Esophagus (tissue), 2 donors: Measurements from ENCODE around the gene OR5B3. TPM values are rescaled to one million over a fixed set of nuclear protein-coding genes. Genes with fewer than 3 reads are reported as not detected.

ENCODE experiments used
- H3K27ac ChIP-seq, 2 donors: one replicate each; pipeline ENCODE4 v1.5.1; 2013; ENCODE audit warnings: low read depth in 2 of 2, mild to moderate bottlenecking in 2 of 2, inconsistent platforms in 1 of 2, low read length in 1 of 2, moderate library complexity in 1 of 2
- H3K27me3 ChIP-seq, 2 donors: one replicate each; pipeline ENCODE4 v1.6.1; 2013; ENCODE audit warnings: low read length in 2 of 2, control low read depth in 1 of 2, mild to moderate bottlenecking in 1 of 2; ENCODE audit not compliant: insufficient read depth in 2 of 2, control insufficient read depth in 1 of 2
- H3K36me3 ChIP-seq, 2 donors: one replicate each; pipeline ENCODE4 v1.6.1; 2013; ENCODE audit warnings: low read length in 1 of 2; ENCODE audit not compliant: control insufficient read depth in 2 of 2, insufficient read depth in 2 of 2
- H3K4me1 ChIP-seq, 2 donors: one replicate each; pipeline ENCODE4 v1.6.1; 2013; ENCODE audit warnings: low read length in 1 of 2; ENCODE audit not compliant: control insufficient read depth in 2 of 2, insufficient read depth in 2 of 2
- H3K4me3 ChIP-seq, 2 donors: one replicate each; pipeline ENCODE4 v1.5.1; 2013; ENCODE audit warnings: low read length in 2 of 2, mild to moderate bottlenecking in 2 of 2, low read depth in 1 of 2, moderate library complexity in 1 of 2
- H3K9me3 ChIP-seq, 2 donors: one replicate each; pipeline ENCODE4 v1.6.1; 2013; ENCODE audit warnings: mild to moderate bottlenecking in 2 of 2, low read depth in 1 of 2, low read length in 1 of 2, moderate library complexity in 1 of 2; ENCODE audit not compliant: control insufficient read depth in 2 of 2, insufficient read depth in 1 of 2
- WGBS, 2 donors: extraction: QIAGEN DNeasy Blood & Tissue Kit; methylation state at CpG; one replicate each; pipeline ENCODE4 v1.1.7; 2013; 5-methylcytosine and 5-hydroxymethylcytosine counted together
- polyA plus RNA-seq, 2 donors: library from polyadenylated mRNA; stranded (reverse); fragments of 200-250 nt; gene quantifications; one replicate each; pipeline ENCODE4 v1.2.3, GENCODE V29; 2013
- donor health status: healthy with polysubstance abuse.
- donor health status: Bipolar disorder and iron deficiency.

OR5B3 gene
- polyA plus RNA-seq = not detected

GRCh38 chr11:58406774-58407173, at the start of gene OR5B3:
OR5B3 (minus strand) TSS chr11:58406874; CDS start chr11:58403409, 3,465 bp downstream.
- WGBS, 2 donors = 53 to 57% methylated on average over 1 of the region's 1 CpG
- H3K9me3 ChIP-seq = no peaks in the 10 kb centered on the region
- H3K4me1 ChIP-seq = no peaks in the 10 kb centered on the region
- no peaks in the 10 kb centered on the region for H3K27me3 ChIP-seq
- no peak within 1 kb of the TSS for H3K4me3 ChIP-seq
- no peak within 1 kb of the TSS for H3K27ac ChIP-seq
- no peaks in the 10 kb centered on the region for H3K36me3 ChIP-seq

- Histone ChIP-seq H3K9me3 (peaks cover 0 to 2% of the 10 kb centered on the region in 2 donors), H3K4me3 (no peak overlapping the region), H3K27ac (no peak overlapping the region), H3K4me1 (no peaks in the 10 kb centered on the region), H3K27me3 (no peaks in the 10 kb centered on the region), H3K36me3 (no peaks in the 10 kb centered on the region)
- WGBS, 2 donors = 48 to 51% methylated on average over 3 of the region's 3 CpGs
Measured at GRCh38 chr11:58451585-58451984, 44.9 kb upstream of the OR5B3 start.

- H3K9me3 ChIP-seq = peaks cover 5 to 8% of the 10 kb centered on the region in 2 donors
- H3K27me3 ChIP-seq = no peaks in the 10 kb centered on the region
- H3K4me3 ChIP-seq = no peak overlapping the region
- no peak overlapping the region for H3K27ac ChIP-seq
- no peaks in the 10 kb centered on the region for H3K36me3 ChIP-seq
- 80 to 82% methylated on average over 6 of the region's 6 CpGs for WGBS, 2 donors
- H3K4me1 ChIP-seq = no peaks in the 10 kb centered on the region
Measured at GRCh38 chr11:58446294-58446693, 39.6 kb upstream of the OR5B3 start.

GRCh38 chr11:58444300-58444699, 37.6 kb upstream of the OR5B3 start:
- H3K4me3 ChIP-seq = no peak overlapping the region
- H3K27me3 ChIP-seq = no peaks in the 10 kb centered on the region
- no peak overlapping the region for H3K27ac ChIP-seq
- H3K9me3 ChIP-seq = peaks cover 5 to 8% of the 10 kb centered on the region in 2 donors
- no peaks in the 10 kb centered on the region for H3K36me3 ChIP-seq
- WGBS, 2 donors = 71 to 90% methylated on average over 2 of the region's 2 CpGs
- no peaks in the 10 kb centered on the region for H3K4me1 ChIP-seq

GRCh38 chr11:58442136-58442535, 35.5 kb upstream of the OR5B3 start, which contains the start of gene OR5B12:
OR5B12 (minus strand) TSS chr11:58442236; CDS start chr11:58440151, 2,085 bp downstream.
- Histone ChIP-seq H3K4me1 (no peaks in the 10 kb centered on the region), H3K27ac (no peak within 1 kb of the TSS), H3K27me3 (no peaks in the 10 kb centered on the region), H3K4me3 (no peak within 1 kb of the TSS), H3K36me3 (no peaks in the 10 kb centered on the region), H3K9me3 (peaks cover 5 to 8% of the 10 kb centered on the region in 2 donors)
- WGBS, 2 donors = 81 to 89% methylated on average over 1 of the region's 1 CpG

- no peak overlapping the region for H3K4me3 ChIP-seq
- no peaks in the 10 kb centered on the region for H3K36me3 ChIP-seq
- no peaks in the 10 kb centered on the region for H3K4me1 ChIP-seq
- WGBS, 2 donors = 22 to 46% methylated on average over 4 of the region's 4 CpGs
- H3K27ac ChIP-seq = no peak overlapping the region
- H3K27me3 ChIP-seq = no peaks in the 10 kb centered on the region
- H3K9me3 ChIP-seq = no peaks in the 10 kb centered on the region
Measured at GRCh38 chr11:58438486-58438885, 31.8 kb upstream of the OR5B3 start.

GRCh38 chr11:58434217-58434616, 27.5 kb upstream of the OR5B3 start:
- H3K27ac ChIP-seq = no peak overlapping the region
- H3K9me3 ChIP-seq = no peaks in the 10 kb centered on the region
- no peak overlapping the region for H3K4me3 ChIP-seq
- H3K36me3 ChIP-seq = no peaks in the 10 kb centered on the region
- no peaks in the 10 kb centered on the region for H3K4me1 ChIP-seq
- WGBS, 2 donors = 83% methylated on average over 3 of the region's 3 CpGs
- no peaks in the 10 kb centered on the region for H3K27me3 ChIP-seq

GRCh38 chr11:58433638-58434203, 27.0 kb upstream of the OR5B3 start:
- H3K27me3 ChIP-seq = no peaks in the 10 kb centered on the region
- H3K36me3 ChIP-seq = no peaks in the 10 kb centered on the region
- no peak overlapping the region for H3K27ac ChIP-seq
- H3K9me3 ChIP-seq = no peaks in the 10 kb centered on the region
- WGBS, 2 donors = 44 to 58% methylated on average over 3 of the region's 3 CpGs
- H3K4me3 ChIP-seq = no peak overlapping the region
- H3K4me1 ChIP-seq = no peaks in the 10 kb centered on the region

- H3K4me3 ChIP-seq = no peak overlapping the region
- H3K36me3 ChIP-seq = no peaks in the 10 kb centered on the region
- H3K27ac ChIP-seq = no peak overlapping the region
- H3K4me1 ChIP-seq = no peaks in the 10 kb centered on the region
- WGBS, 2 donors = 20 to 36% methylated on average over 1 of the region's 1 CpG
- H3K9me3 ChIP-seq = no peaks in the 10 kb centered on the region
- no peaks in the 10 kb centered on the region for H3K27me3 ChIP-seq
Measured at GRCh38 chr11:58429273-58429672, 22.6 kb upstream of the OR5B3 start.

- Histone ChIP-seq H3K4me3 (no peak within 1 kb of the TSS), H3K36me3 (no peaks in the 10 kb centered on the region), H3K27me3 (no peaks in the 10 kb centered on the region), H3K4me1 (no peaks in the 10 kb centered on the region), H3K9me3 (no peaks in the 10 kb centered on the region), H3K27ac (no peak within 1 kb of the TSS)
- WGBS, 2 donors = 68 to 70% methylated on average over 3 of the region's 3 CpGs
Measured at GRCh38 chr11:58428021-58428420, 21.3 kb upstream of the OR5B3 start, which contains the start of gene OR5B2. OR5B2 (minus strand) TSS chr11:58428121; CDS start chr11:58423261, 4,860 bp downstream.
